Bronchial epithelial cell (primary cell): ENCODE results near the gene AMER3. TPM values are rescaled to one million over a fixed set of nuclear protein-coding genes. Genes with fewer than 3 reads are reported as not detected.

ENCODE experiments used
- DNase-seq: peaks from one replicate; pipeline ENCODE4 v3.0.0-alpha.2; 2010; ENCODE audit warnings: low read depth
- FAIRE-seq: peaks from 2 replicates; lab custom pipeline; 2011; peaks lifted over from hg19 to GRCh38; lab: Jason Lieb, UNC
- H3K27me3 ChIP-seq: 2 replicates; pipeline ENCODE4 v1.5.1; 2011; ENCODE audit warnings: low read length; ENCODE audit not compliant: control insufficient read depth, insufficient read depth
- H3K36me3 ChIP-seq: 2 replicates; pipeline ENCODE4 v1.5.1; 2011; ENCODE audit warnings: low read length; ENCODE audit not compliant: control insufficient read depth, insufficient read depth
- H3K4me3 ChIP-seq: 2 replicates; pipeline ENCODE4 v1.5.1; 2011; ENCODE audit warnings: mild to moderate bottlenecking, low read depth, low read length, control low read depth
- total RNA-seq: library from RNA; depleted of rRNA; stranded (reverse); fragments of >200 nt; gene quantifications from 2 replicates; pipeline ENCODE4 v1.2.1, GENCODE V29; 2014
- TF ChIP-seq, protein P1 (sequence below): IDR thresholded peaks from 2 replicates; pipeline ENCODE4 v1.5.1; 2011; ENCODE audit warnings: mild to moderate bottlenecking, moderate library complexity, low read length, control low read depth, inconsistent platforms; ENCODE audit not compliant: insufficient read depth, severe bottlenecking

The AMER3 gene
- total RNA-seq, 1 donor from 2014 or later, result under 0.01 TPM

GRCh38 chr2:130764035-130764820 lies 8.9 kb downstream of the AMER3 start:
- Histone ChIP-seq H3K27me3 (no peaks in the 10 kb centered on the region), H3K36me3 (no peaks in the 10 kb centered on the region), H3K4me3 (no peak overlapping the region)
- DNase-seq (no peak), FAIRE-seq (no peak)
- TF ChIP-seq, protein P1, sequence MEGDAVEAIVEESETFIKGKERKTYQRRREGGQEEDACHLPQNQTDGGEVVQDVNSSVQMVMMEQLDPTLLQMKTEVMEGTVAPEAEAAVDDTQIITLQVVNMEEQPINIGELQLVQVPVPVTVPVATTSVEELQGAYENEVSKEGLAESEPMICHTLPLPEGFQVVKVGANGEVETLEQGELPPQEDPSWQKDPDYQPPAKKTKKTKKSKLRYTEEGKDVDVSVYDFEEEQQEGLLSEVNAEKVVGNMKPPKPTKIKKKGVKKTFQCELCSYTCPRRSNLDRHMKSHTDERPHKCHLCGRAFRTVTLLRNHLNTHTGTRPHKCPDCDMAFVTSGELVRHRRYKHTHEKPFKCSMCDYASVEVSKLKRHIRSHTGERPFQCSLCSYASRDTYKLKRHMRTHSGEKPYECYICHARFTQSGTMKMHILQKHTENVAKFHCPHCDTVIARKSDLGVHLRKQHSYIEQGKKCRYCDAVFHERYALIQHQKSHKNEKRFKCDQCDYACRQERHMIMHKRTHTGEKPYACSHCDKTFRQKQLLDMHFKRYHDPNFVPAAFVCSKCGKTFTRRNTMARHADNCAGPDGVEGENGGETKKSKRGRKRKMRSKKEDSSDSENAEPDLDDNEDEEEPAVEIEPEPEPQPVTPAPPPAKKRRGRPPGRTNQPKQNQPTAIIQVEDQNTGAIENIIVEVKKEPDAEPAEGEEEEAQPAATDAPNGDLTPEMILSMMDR, result no peak

- no peak for FAIRE-seq
- H3K27me3 ChIP-seq, result no peaks in the 10 kb centered on the region
- H3K36me3 ChIP-seq, result no peaks in the 10 kb centered on the region
- TF ChIP-seq, protein P1, result no peak
- H3K4me3 ChIP-seq, result no peak overlapping the region
- DNase-seq, result no peak
These were observed 9.4 kb downstream of the AMER3 start for GRCh38 chr2:130764821-130765115.

DNA sequence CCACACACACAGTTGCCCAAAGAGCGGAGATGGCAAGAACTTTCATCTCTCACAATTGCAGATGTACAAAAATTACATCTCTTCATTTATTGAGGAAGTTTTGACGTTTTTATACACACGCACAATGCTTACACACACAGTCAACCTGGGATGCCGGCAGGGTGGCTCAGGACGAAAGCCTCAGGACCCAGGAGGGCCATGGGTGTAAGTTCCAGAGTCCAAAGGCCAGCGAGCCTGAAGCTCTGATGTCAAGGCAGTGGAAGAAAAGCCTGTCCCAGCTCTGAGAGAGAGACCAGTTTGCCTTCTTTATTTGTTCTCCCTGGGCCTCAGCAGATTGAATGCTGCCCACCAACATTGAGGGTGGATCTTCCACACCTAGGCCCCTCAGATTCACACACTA lies 10.1 kb downstream of the AMER3 start:
- no peaks in the 10 kb centered on the region for H3K36me3 ChIP-seq
- H3K27me3 ChIP-seq, result no peaks in the 10 kb centered on the region
- TF ChIP-seq, protein P1, result no peak
- no peak overlapping the region for H3K4me3 ChIP-seq
- FAIRE-seq, result peak; percentile 76
- no peak for DNase-seq

GRCh38 chr2:130766037-130766436 lies 10.7 kb downstream of the AMER3 start:
- DNase-seq (no peak), FAIRE-seq (no peak)
- H3K27me3 ChIP-seq, result no peaks in the 10 kb centered on the region
- no peaks in the 10 kb centered on the region for H3K36me3 ChIP-seq
- H3K4me3 ChIP-seq, result no peak overlapping the region
- TF ChIP-seq, protein P1, result no peak

- H3K4me3 ChIP-seq, result no peak overlapping the region
- no peak for FAIRE-seq
- H3K27me3 ChIP-seq, result no peaks in the 10 kb centered on the region
- no peak for DNase-seq
- H3K36me3 ChIP-seq, result no peaks in the 10 kb centered on the region
- TF ChIP-seq, protein P1, result no peak
These were observed 11.5 kb downstream of the AMER3 start for GRCh38 chr2:130766711-130767407.
